WTC11 (cell line): ENCODE measurements around the gene FFAR4. TPM values are rescaled to one million over a fixed set of nuclear protein-coding genes. Genes with fewer than 3 reads are reported as not detected.

Experiments used
- ATAC-seq: fragments of 200-7000 bp; cut with Tn5 transposase; 2 replicates; pipeline ENCODE4 v1.10.0; 2021; ENCODE audit warnings: mild to moderate bottlenecking, moderate library complexity
- CTCF ChIA-PET: fragments of 300-600 bp; sonication (Branson Sonifier 250); formaldehyde crosslinking; loops from one replicate; lab custom pipeline; 2021; ENCODE audit warnings: antibody characterized with exemption; lab: Charles Lee
- POLR2A ChIA-PET: fragments of 350-600 bp; sonication (Branson Sonifier 250); formaldehyde crosslinking; loops from one replicate; lab custom pipeline; 2021; ENCODE audit warnings: antibody characterized with exemption; lab: Charles Lee
- DNase-seq: peaks from one replicate; pipeline ENCODE4 v3.0.0; 2021; ENCODE audit warnings: low spot score
- H3K27ac Mint-ChIP-seq: 2 replicates; pipeline ENCODE4 v1.8.0; 2021; ENCODE audit warnings: mixed read lengths
- H3K27me3 Mint-ChIP-seq: 2 replicates; pipeline ENCODE4 v1.8.0; 2021; ENCODE audit warnings: low read depth, mild to moderate bottlenecking, moderate library complexity, mixed read lengths
- H3K36me3 Mint-ChIP-seq: 2 replicates; pipeline ENCODE4 v1.8.0; 2021; ENCODE audit warnings: mixed read lengths
- H3K4me1 Mint-ChIP-seq: 2 replicates; pipeline ENCODE4 v1.8.0; 2022; ENCODE audit warnings: mixed read lengths
- H3K4me3 Mint-ChIP-seq: 2 replicates; pipeline ENCODE4 v1.8.0; 2021; ENCODE audit warnings: mild to moderate bottlenecking, moderate library complexity, mixed read lengths
- H3K9me3 Mint-ChIP-seq: 2 replicates; pipeline ENCODE4 v1.8.0; 2021; ENCODE audit warnings: mixed read lengths
- EMX1 ChIP-seq: fragments of 250-450 bp; sonication (Bioruptor Pico); IDR thresholded peaks from 2 replicates; pipeline ENCODE4 v1.8.0; 2021; ENCODE audit warnings: mild to moderate bottlenecking
- ESRRA ChIP-seq: sonication (generic); formaldehyde crosslinking; IDR thresholded peaks from 2 replicates; pipeline ENCODE4 v1.8.1; 2022; ENCODE audit warnings: mild to moderate bottlenecking, missing genetic modification reagents, borderline replicate concordance
- ETV6 ChIP-seq: sonication (generic); formaldehyde crosslinking; IDR thresholded peaks from 2 replicates; pipeline ENCODE4 v1.8.1; 2022; ENCODE audit warnings: mild to moderate bottlenecking, missing genetic modification reagents
- FOXP1 ChIP-seq: sonication (generic); formaldehyde crosslinking; IDR thresholded peaks from 2 replicates; pipeline ENCODE4 v1.8.0; 2022; ENCODE audit warnings: missing genetic modification reagents, mild to moderate bottlenecking, moderate library complexity, borderline replicate concordance
- OVOL2 ChIP-seq: fragments of 250-450 bp; sonication (Bioruptor Pico); IDR thresholded peaks from 2 replicates; pipeline ENCODE4 v1.9.0; 2021; ENCODE audit warnings: mild to moderate bottlenecking, borderline replicate concordance
- RELA ChIP-seq: sonication (generic); formaldehyde crosslinking; IDR thresholded peaks from 2 replicates; pipeline ENCODE4 v1.8.1; 2022; ENCODE audit warnings: missing genetic modification reagents, mild to moderate bottlenecking, borderline replicate concordance
- SMAD4 ChIP-seq: sonication (generic); formaldehyde crosslinking; IDR thresholded peaks from 2 replicates; pipeline ENCODE4 v1.8.0; 2022; ENCODE audit warnings: mild to moderate bottlenecking, missing genetic modification reagents
- TEAD4 ChIP-seq: sonication (generic); formaldehyde crosslinking; IDR thresholded peaks from 2 replicates; pipeline ENCODE4 v1.8.0; 2022; ENCODE audit warnings: mild to moderate bottlenecking, missing genetic modification reagents
- total RNA-seq: library from RNA; stranded (reverse); gene quantifications from 3 replicates; pipeline ENCODE4 v1.2.3, GENCODE V29; 2021
- TF ChIP-seq, protein P1 (sequence below): fragments of 250-450 bp; sonication (Bioruptor Pico); IDR thresholded peaks from 2 replicates; pipeline ENCODE4 v1.8.0; 2021; ENCODE audit warnings: mild to moderate bottlenecking
- TF ChIP-seq, protein P2 (sequence below): sonication (generic); formaldehyde crosslinking; IDR thresholded peaks from 2 replicates; pipeline ENCODE4 v1.8.1; 2022; ENCODE audit warnings: missing genetic modification reagents, borderline replicate concordance
- TF ChIP-seq, protein P3 (sequence below): fragments of 250-450 bp; sonication (Bioruptor Pico); IDR thresholded peaks from 2 replicates; pipeline ENCODE4 v1.9.0; 2021; ENCODE audit warnings: mild to moderate bottlenecking
- TF ChIP-seq, protein P4 (sequence below): sonication (generic); formaldehyde crosslinking; conservative IDR thresholded peaks from 2 replicates; pipeline ENCODE4 v1.8.1; 2022; ENCODE audit warnings: mild to moderate bottlenecking, missing genetic modification reagents
- TF ChIP-seq, protein P5 (sequence below): sonication (generic); formaldehyde crosslinking; conservative IDR thresholded peaks from 2 replicates; pipeline ENCODE4 v1.8.1; 2023; ENCODE audit warnings: mild to moderate bottlenecking, low read depth, missing genetic modification reagents, moderate library complexity
- TF ChIP-seq, protein P6 (sequence below): fragments of 250-450 bp; sonication (Bioruptor Pico); IDR thresholded peaks from 2 replicates; pipeline ENCODE4 v2.1.2; 2022; ENCODE audit warnings: mild to moderate bottlenecking, moderate library complexity
- TF ChIP-seq, protein P7 (sequence below): sonication (generic); formaldehyde crosslinking; IDR thresholded peaks from 2 replicates; pipeline ENCODE4 v1.8.1; 2023; ENCODE audit warnings: mild to moderate bottlenecking, missing genetic modification reagents, moderate library complexity

Gene FFAR4
- total RNA-seq, 1 experiment from 2014 or later, result 0.15 TPM

DNA sequence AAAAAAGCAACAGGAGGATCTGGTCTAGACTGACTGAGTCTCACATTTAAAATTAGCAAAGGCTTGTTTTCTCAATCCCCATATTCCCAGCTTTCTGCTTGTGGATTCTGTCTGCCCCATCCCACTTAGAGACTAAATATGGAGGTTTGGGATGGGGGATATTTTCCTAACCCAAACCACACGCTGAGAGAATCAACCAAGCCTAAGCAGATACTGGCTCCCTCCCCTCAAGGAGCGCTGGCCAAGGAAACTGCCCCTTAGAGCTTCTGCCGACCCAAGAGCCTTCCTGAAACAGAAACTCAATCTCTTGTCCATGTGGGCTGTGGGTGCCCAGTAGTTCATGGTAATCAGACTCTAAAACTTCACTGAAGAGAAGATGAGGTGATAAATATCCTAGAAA lies 3.9 kb downstream of the FFAR4 start:
- CTCF ChIA-PET, result interaction anchor here (0.8 to 2.1 kb wide), 3 partner anchors 16 to 87 kb away, joined by 3 to 13 read pairs (median 7); no protein-coding TSS in a partner anchor
- peak; percentile 27 for ATAC-seq
- H3K9me3 Mint-ChIP-seq, result no peaks in the 10 kb centered on the region
- TF ChIP-seq RELA (CRISPR knock-in tag) (no peak), ESRRA (no peak), ETV6 (no peak), FOXP1 (CRISPR knock-in tag) (no peak), OVOL2 (CRISPR knock-in tag) (no peak), SMAD4 (CRISPR knock-in tag) (no peak), TEAD4 (CRISPR knock-in tag) (no peak), EMX1 (CRISPR knock-in tag) (no peak)
- TF ChIP-seq, protein P1, sequence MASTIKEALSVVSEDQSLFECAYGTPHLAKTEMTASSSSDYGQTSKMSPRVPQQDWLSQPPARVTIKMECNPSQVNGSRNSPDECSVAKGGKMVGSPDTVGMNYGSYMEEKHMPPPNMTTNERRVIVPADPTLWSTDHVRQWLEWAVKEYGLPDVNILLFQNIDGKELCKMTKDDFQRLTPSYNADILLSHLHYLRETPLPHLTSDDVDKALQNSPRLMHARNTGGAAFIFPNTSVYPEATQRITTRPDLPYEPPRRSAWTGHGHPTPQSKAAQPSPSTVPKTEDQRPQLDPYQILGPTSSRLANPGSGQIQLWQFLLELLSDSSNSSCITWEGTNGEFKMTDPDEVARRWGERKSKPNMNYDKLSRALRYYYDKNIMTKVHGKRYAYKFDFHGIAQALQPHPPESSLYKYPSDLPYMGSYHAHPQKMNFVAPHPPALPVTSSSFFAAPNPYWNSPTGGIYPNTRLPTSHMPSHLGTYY, result no peak
- TF ChIP-seq, protein P2, sequence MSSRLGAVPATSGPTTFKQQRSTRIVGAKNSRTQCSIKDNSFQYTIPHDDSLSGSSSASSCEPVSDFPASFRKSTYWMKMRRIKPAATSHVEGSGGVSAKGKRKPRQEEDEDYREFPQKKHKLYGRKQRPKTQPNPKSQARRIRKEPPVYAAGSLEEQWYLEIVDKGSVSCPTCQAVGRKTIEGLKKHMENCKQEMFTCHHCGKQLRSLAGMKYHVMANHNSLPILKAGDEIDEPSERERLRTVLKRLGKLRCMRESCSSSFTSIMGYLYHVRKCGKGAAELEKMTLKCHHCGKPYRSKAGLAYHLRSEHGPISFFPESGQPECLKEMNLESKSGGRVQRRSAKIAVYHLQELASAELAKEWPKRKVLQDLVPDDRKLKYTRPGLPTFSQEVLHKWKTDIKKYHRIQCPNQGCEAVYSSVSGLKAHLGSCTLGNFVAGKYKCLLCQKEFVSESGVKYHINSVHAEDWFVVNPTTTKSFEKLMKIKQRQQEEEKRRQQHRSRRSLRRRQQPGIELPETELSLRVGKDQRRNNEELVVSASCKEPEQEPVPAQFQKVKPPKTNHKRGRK, result no peak
- TF ChIP-seq, protein P3, sequence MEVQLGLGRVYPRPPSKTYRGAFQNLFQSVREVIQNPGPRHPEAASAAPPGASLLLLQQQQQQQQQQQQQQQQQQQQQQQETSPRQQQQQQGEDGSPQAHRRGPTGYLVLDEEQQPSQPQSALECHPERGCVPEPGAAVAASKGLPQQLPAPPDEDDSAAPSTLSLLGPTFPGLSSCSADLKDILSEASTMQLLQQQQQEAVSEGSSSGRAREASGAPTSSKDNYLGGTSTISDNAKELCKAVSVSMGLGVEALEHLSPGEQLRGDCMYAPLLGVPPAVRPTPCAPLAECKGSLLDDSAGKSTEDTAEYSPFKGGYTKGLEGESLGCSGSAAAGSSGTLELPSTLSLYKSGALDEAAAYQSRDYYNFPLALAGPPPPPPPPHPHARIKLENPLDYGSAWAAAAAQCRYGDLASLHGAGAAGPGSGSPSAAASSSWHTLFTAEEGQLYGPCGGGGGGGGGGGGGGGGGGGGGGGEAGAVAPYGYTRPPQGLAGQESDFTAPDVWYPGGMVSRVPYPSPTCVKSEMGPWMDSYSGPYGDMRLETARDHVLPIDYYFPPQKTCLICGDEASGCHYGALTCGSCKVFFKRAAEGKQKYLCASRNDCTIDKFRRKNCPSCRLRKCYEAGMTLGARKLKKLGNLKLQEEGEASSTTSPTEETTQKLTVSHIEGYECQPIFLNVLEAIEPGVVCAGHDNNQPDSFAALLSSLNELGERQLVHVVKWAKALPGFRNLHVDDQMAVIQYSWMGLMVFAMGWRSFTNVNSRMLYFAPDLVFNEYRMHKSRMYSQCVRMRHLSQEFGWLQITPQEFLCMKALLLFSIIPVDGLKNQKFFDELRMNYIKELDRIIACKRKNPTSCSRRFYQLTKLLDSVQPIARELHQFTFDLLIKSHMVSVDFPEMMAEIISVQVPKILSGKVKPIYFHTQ (CRISPR knock-in tag), result no peak
- TF ChIP-seq, protein P4, sequence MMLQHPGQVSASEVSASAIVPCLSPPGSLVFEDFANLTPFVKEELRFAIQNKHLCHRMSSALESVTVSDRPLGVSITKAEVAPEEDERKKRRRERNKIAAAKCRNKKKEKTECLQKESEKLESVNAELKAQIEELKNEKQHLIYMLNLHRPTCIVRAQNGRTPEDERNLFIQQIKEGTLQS (CRISPR knock-in tag), result no peak
- TF ChIP-seq, protein P5, sequence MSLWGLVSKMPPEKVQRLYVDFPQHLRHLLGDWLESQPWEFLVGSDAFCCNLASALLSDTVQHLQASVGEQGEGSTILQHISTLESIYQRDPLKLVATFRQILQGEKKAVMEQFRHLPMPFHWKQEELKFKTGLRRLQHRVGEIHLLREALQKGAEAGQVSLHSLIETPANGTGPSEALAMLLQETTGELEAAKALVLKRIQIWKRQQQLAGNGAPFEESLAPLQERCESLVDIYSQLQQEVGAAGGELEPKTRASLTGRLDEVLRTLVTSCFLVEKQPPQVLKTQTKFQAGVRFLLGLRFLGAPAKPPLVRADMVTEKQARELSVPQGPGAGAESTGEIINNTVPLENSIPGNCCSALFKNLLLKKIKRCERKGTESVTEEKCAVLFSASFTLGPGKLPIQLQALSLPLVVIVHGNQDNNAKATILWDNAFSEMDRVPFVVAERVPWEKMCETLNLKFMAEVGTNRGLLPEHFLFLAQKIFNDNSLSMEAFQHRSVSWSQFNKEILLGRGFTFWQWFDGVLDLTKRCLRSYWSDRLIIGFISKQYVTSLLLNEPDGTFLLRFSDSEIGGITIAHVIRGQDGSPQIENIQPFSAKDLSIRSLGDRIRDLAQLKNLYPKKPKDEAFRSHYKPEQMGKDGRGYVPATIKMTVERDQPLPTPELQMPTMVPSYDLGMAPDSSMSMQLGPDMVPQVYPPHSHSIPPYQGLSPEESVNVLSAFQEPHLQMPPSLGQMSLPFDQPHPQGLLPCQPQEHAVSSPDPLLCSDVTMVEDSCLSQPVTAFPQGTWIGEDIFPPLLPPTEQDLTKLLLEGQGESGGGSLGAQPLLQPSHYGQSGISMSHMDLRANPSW, result no peak
- TF ChIP-seq, protein P6, sequence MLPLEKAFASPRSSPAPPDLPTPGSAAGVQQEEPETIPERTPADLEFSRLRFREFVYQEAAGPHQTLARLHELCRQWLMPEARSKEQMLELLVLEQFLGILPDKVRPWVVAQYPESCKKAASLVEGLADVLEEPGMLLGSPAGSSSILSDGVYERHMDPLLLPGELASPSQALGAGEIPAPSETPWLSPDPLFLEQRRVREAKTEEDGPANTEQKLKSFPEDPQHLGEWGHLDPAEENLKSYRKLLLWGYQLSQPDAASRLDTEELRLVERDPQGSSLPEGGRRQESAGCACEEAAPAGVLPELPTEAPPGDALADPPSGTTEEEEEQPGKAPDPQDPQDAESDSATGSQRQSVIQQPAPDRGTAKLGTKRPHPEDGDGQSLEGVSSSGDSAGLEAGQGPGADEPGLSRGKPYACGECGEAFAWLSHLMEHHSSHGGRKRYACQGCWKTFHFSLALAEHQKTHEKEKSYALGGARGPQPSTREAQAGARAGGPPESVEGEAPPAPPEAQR, result no peak
- TF ChIP-seq, protein P7, sequence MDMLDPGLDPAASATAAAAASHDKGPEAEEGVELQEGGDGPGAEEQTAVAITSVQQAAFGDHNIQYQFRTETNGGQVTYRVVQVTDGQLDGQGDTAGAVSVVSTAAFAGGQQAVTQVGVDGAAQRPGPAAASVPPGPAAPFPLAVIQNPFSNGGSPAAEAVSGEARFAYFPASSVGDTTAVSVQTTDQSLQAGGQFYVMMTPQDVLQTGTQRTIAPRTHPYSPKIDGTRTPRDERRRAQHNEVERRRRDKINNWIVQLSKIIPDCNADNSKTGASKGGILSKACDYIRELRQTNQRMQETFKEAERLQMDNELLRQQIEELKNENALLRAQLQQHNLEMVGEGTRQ (CRISPR knock-in tag), result no peak
- TF ChIP-seq, all 79 proteins: peak for 0
- H3K4me3 Mint-ChIP-seq, result no peak overlapping the region
- no peak overlapping the region for H3K27ac Mint-ChIP-seq
- POLR2A ChIA-PET, result no interaction called here
- H3K4me1 Mint-ChIP-seq, result peaks cover 21% of the 10 kb centered on the region
- no peaks in the 10 kb centered on the region for H3K36me3 Mint-ChIP-seq
- peaks cover 88% of the 10 kb centered on the region for H3K27me3 Mint-ChIP-seq
- DNase-seq, result no peak
